ENCODE results near the gene ATG13.

Gene ATG13

DNA sequence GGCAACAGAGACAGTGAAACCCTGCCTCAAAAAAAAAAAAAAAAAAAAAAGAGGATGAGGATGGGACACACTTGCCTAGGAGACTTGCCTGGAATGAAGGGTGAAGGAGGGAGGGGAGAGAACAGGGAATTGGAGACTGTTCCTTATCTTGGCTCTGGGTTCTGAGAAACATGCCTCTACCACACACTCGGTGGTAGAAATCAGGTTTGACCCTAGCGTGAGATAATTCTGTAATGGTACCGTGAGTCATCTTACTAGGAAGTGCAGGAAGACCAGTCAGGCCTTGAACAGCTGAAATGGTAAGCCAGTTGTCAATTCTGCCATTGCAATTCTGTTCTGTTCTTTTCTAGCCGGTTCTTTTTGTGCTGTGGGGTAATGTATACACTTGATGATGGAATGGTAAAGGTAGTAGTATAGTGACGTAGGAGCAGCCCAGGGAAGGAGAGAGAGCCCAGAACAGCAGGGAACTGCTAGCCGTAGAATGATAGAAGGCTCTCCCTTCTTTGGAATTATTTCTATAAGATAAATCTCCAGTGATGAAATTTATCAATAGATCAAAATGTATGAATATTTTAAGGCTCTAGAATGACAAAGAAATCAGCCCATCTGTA lies 19.6 kb upstream of the ATG13 start:
- no peak for TF ChIP-seq SUZ12 (IDR thresholded peaks at IDR 0.05; ENCODE audit: extremely low read depth, insufficient read depth, insufficient read length)
- no peak for TF ChIP-seq YY1 (IDR thresholded peaks at IDR 0.05; ENCODE audit: insufficient read depth, insufficient read length)
- no peak for TF ChIP-seq ZNF274 (IDR thresholded peaks at IDR 0.05; ENCODE audit: low read depth, low read length)
- Histone ChIP-seq H3K36me3 (ENCODE audit: insufficient read depth, insufficient read length, low read length) (no peaks in the 10 kb centered on the region), H3K4me1 (ENCODE audit: insufficient read depth, insufficient read length) (no peaks in the 10 kb centered on the region), H3K4me3 (ENCODE audit: insufficient read length, low read depth) (no peak overlapping the region), H3K27me3 (ENCODE audit: insufficient read depth, insufficient read length) (no peaks in the 10 kb centered on the region), H3K9me3 (ENCODE audit: insufficient read depth, low read length) (no peaks in the 10 kb centered on the region), H3K9ac (ENCODE audit: insufficient read length, low read depth) (no peak overlapping the region)
- no peak for DNase-seq (ENCODE audit: low read depth, low spot score)

GRCh38 chr11:46599340-46600193 lies 17.8 kb upstream of the ATG13 start:
- H3K9ac ChIP-seq (ENCODE audit: insufficient read length, low read depth), result no peak overlapping the region
- H3K36me3 ChIP-seq (ENCODE audit: insufficient read depth, insufficient read length, low read length), result peaks cover 11% of the 10 kb centered on the region
- H3K9me3 ChIP-seq (ENCODE audit: insufficient read depth, low read length), result no peaks in the 10 kb centered on the region
- no peak overlapping the region for H3K4me3 ChIP-seq (ENCODE audit: insufficient read length, low read depth)
- no peak for DNase-seq (ENCODE audit: low read depth, low spot score)
- TF ChIP-seq SUZ12 (IDR thresholded peaks at IDR 0.05; ENCODE audit: extremely low read depth, insufficient read depth, insufficient read length) (no peak), ZNF274 (IDR thresholded peaks at IDR 0.05; ENCODE audit: low read depth, low read length) (no peak), YY1 (IDR thresholded peaks at IDR 0.05; ENCODE audit: insufficient read depth, insufficient read length) (no peak)
- H3K4me1 ChIP-seq (ENCODE audit: insufficient read depth, insufficient read length), result no peaks in the 10 kb centered on the region
- no peaks in the 10 kb centered on the region for H3K27me3 ChIP-seq (ENCODE audit: insufficient read depth, insufficient read length)

DNA sequence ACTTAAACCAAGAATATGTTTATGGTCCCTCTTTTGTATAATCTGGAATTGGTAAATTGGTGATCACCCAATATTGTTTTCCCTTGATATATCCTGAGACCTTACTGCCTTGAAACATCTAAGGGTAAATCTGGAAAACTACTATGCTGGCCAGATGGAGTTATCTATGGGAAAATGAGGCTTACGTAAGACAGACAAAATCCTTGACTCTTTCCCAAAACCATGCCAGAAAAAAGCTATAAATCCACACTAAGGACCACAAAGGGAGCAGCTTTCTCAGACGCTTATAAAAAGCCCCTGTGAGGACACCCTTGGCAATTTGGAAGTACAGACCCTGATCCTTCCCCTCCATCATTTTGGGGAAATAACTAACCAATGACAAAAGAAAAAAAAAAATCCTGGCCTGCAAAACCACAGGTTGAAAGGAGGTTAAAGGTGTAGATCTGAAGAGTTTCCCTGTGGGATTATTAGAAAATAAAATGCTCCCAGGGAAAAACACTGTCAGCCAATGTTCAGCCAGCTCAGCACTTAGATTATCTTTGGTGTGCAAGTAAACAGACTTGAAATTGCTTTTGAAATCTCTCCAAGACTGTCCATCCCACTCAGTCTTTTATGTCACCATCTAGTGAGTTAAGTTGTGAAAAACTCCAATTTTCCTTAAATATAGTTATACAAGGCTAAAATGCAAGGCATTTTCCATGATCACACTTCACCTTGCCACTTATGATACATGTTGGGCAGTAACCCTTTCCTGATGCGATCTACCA lies 17.0 kb upstream of the ATG13 start:
- no peaks in the 10 kb centered on the region for H3K4me1 ChIP-seq (ENCODE audit: insufficient read depth, insufficient read length)
- no peak for DNase-seq (ENCODE audit: low read depth, low spot score)
- H3K27me3 ChIP-seq (ENCODE audit: insufficient read depth, insufficient read length), result no peaks in the 10 kb centered on the region
- no peak for TF ChIP-seq ZNF274 (IDR thresholded peaks at IDR 0.05; ENCODE audit: low read depth, low read length)
- no peak for TF ChIP-seq YY1 (IDR thresholded peaks at IDR 0.05; ENCODE audit: insufficient read depth, insufficient read length)
- TF ChIP-seq SUZ12 (IDR thresholded peaks at IDR 0.05; ENCODE audit: extremely low read depth, insufficient read depth, insufficient read length), result no peak
- no peak overlapping the region for H3K4me3 ChIP-seq (ENCODE audit: insufficient read length, low read depth)
- H3K9ac ChIP-seq (ENCODE audit: insufficient read length, low read depth), result no peak overlapping the region
- H3K36me3 ChIP-seq (ENCODE audit: insufficient read depth, insufficient read length, low read length), result peaks cover 11% of the 10 kb centered on the region
- H3K9me3 ChIP-seq (ENCODE audit: insufficient read depth, low read length), result no peaks in the 10 kb centered on the region

DNA sequence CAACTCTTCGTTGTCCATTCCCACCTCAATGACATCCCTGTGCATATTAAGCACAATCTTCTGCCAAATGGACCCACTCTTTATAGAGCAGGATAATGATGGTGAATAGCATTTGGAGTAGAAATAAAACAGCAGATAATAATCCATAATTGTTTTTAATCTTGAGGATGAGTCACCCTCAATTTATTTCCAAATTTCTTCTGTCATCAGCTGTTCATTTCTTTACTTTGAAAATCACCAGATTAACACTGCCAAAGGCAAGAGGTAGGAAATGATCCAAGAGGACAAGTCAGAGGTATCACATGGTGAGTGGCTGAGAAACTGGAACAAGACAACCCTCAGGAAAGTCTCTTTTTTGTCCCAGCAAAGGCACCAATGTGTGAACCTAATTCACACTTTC lies 16.2 kb upstream of the ATG13 start:
- TF ChIP-seq ZNF274 (IDR thresholded peaks at IDR 0.05; ENCODE audit: low read depth, low read length), result no peak
- TF ChIP-seq YY1 (IDR thresholded peaks at IDR 0.05; ENCODE audit: insufficient read depth, insufficient read length), result no peak
- no peak for TF ChIP-seq SUZ12 (IDR thresholded peaks at IDR 0.05; ENCODE audit: extremely low read depth, insufficient read depth, insufficient read length)
- no peak for DNase-seq (ENCODE audit: low read depth, low spot score)

DNA sequence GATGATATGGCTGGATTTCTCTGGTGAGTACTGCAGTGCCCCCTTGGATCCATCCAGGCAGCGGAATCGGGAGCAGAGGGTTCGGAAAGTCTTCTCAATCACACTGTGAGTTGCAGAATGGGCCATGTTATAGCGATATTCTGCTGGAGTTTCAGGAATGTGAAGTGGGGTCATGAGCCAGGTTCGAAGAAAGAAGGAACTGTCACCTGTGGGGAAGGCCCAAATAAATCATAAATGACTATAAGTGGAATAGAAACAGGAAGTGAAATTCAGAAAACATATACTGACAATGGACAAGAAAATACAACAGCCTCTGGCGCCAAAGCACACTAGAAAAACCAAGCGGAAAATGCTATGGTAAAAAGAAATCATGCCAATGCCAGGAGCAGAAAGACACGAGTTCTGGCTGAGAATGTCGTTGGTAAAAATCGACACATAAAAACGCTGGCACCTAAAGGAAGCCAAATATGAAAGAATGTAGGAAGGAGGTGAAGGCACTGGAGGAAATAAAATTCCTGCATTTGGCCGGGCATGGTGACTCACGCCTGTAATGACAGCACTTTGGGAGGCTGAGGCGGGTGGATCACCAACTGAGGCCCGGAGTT lies 13.5 kb upstream of the ATG13 start:
- no peak overlapping the region for H3K9ac ChIP-seq (ENCODE audit: insufficient read length, low read depth)
- H3K9me3 ChIP-seq (ENCODE audit: insufficient read depth, low read length), result no peaks in the 10 kb centered on the region
- TF ChIP-seq YY1 (IDR thresholded peaks at IDR 0.05; ENCODE audit: insufficient read depth, insufficient read length), result no peak
- no peak for TF ChIP-seq ZNF274 (IDR thresholded peaks at IDR 0.05; ENCODE audit: low read depth, low read length)
- no peak for TF ChIP-seq SUZ12 (IDR thresholded peaks at IDR 0.05; ENCODE audit: extremely low read depth, insufficient read depth, insufficient read length)
- no peaks in the 10 kb centered on the region for H3K27me3 ChIP-seq (ENCODE audit: insufficient read depth, insufficient read length)
- no peaks in the 10 kb centered on the region for H3K4me1 ChIP-seq (ENCODE audit: insufficient read depth, insufficient read length)
- H3K4me3 ChIP-seq (ENCODE audit: insufficient read length, low read depth), result no peak overlapping the region
- H3K36me3 ChIP-seq (ENCODE audit: insufficient read depth, insufficient read length, low read length), result peaks cover 11% of the 10 kb centered on the region
- DNase-seq (ENCODE audit: low read depth, low spot score), result no peak

More for the DNA sequence above, 16.2 kb upstream of the ATG13 start:
- Histone ChIP-seq H3K36me3 (ENCODE audit: insufficient read depth, insufficient read length, low read length) (peaks cover 11% of the 10 kb centered on the region), H3K4me3 (ENCODE audit: insufficient read length, low read depth) (no peak overlapping the region), H3K9ac (ENCODE audit: insufficient read length, low read depth) (no peak overlapping the region), H3K27me3 (ENCODE audit: insufficient read depth, insufficient read length) (no peaks in the 10 kb centered on the region), H3K9me3 (ENCODE audit: insufficient read depth, low read length) (no peaks in the 10 kb centered on the region), H3K4me1 (ENCODE audit: insufficient read depth, insufficient read length) (no peaks in the 10 kb centered on the region)

GRCh38 chr11:46604796-46605195 lies 12.6 kb upstream of the ATG13 start:
- no peak overlapping the region for H3K4me3 ChIP-seq (ENCODE audit: insufficient read length, low read depth)
- TF ChIP-seq SUZ12 (IDR thresholded peaks at IDR 0.05; ENCODE audit: extremely low read depth, insufficient read depth, insufficient read length) (no peak), YY1 (IDR thresholded peaks at IDR 0.05; ENCODE audit: insufficient read depth, insufficient read length) (no peak), ZNF274 (IDR thresholded peaks at IDR 0.05; ENCODE audit: low read depth, low read length) (no peak)
- peaks cover 15% of the 10 kb centered on the region for H3K36me3 ChIP-seq (ENCODE audit: insufficient read depth, insufficient read length, low read length)
- no peaks in the 10 kb centered on the region for H3K27me3 ChIP-seq (ENCODE audit: insufficient read depth, insufficient read length)
- no peak overlapping the region for H3K9ac ChIP-seq (ENCODE audit: insufficient read length, low read depth)
- no peak for DNase-seq (ENCODE audit: low read depth, low spot score)
- H3K4me1 ChIP-seq (ENCODE audit: insufficient read depth, insufficient read length), result no peaks in the 10 kb centered on the region
- no peaks in the 10 kb centered on the region for H3K9me3 ChIP-seq (ENCODE audit: insufficient read depth, low read length)

All from NT2/D1 (cell line).